Panc1 (cell line): Measurements from ENCODE around the gene TIE1. TPM values are rescaled to one million over a fixed set of nuclear protein-coding genes. Genes with fewer than 3 reads are reported as not detected.

Experiments used
- ATAC-seq: fragments of 200-7000 bp; cut with Tn5 transposase; 2 replicates; pipeline ENCODE4 v1.9.1; 2020; ENCODE audit warnings: mild to moderate bottlenecking, moderate library complexity
- BruUV-seq: library from RNA; stranded (reverse); fragments of 400-500 nt; replicated peaks from 2 replicates; lab custom pipeline; 2021; lab: Mats Ljungman, UMichigan
- CTCF ChIA-PET: fragments of 300-600 bp; sonication (Branson Sonifier 250); formaldehyde crosslinking; loops from one replicate; lab custom pipeline; 2022; ENCODE audit warnings: antibody characterized with exemption; lab: Charles Lee
- POLR2A ChIA-PET: fragments of 300-600 bp; sonication (Branson Sonifier 250); formaldehyde crosslinking; loops from one replicate; lab custom pipeline; 2022; ENCODE audit warnings: antibody characterized with exemption; lab: Charles Lee
- DNase-seq: peaks from one replicate; pipeline ENCODE4 v3.0.0-alpha.2; 2010; ENCODE audit warnings: low read depth, low spot score
- H3K27ac ChIP-seq: 2 replicates; pipeline ENCODE4 v1.5.1; 2011; ENCODE audit warnings: mild to moderate bottlenecking, low read length, inconsistent platforms
- H3K27me3 ChIP-seq: fragments of 200-500 bp; sonication (Bioruptor generic); 2 replicates; pipeline ENCODE4 v1.6.0; 2014; ENCODE audit warnings: low read length, inconsistent platforms; ENCODE audit not compliant: control insufficient read depth, insufficient read depth
- H3K36me3 ChIP-seq: fragments of 200-500 bp; sonication (Bioruptor generic); 2 replicates; pipeline ENCODE4 v1.5.1; 2014; ENCODE audit warnings: inconsistent platforms, mild to moderate bottlenecking, low read length, moderate library complexity; ENCODE audit not compliant: control insufficient read depth, insufficient read depth
- H3K4me1 ChIP-seq: 2 replicates; pipeline ENCODE4 v1.5.1; 2011; ENCODE audit warnings: inconsistent platforms, mild to moderate bottlenecking, low read length, moderate library complexity; ENCODE audit not compliant: control insufficient read depth, insufficient read depth
- H3K4me3 ChIP-seq, 2 experiments: 2 replicates each; pipeline ENCODE4 v1.5.1; 2011 to 2012; ENCODE audit warnings: low read depth in 2 of 2, low read length in 2 of 2, mild to moderate bottlenecking in 2 of 2, inconsistent platforms in 1 of 2, moderate library complexity in 1 of 2
- H3K9me3 ChIP-seq: fragments of 200-500 bp; sonication (Bioruptor generic); 2 replicates; pipeline ENCODE4 v1.5.1; 2014; ENCODE audit warnings: low read depth, mild to moderate bottlenecking, inconsistent platforms, low read length, moderate library complexity; ENCODE audit not compliant: control insufficient read depth, insufficient read depth
- POLR2AphosphoS5 ChIP-seq: IDR thresholded peaks from 2 replicates; pipeline ENCODE4 v1.6.1; 2012; ENCODE audit warnings: mild to moderate bottlenecking, low read depth, low read length, moderate library complexity
- SIN3A ChIP-seq: IDR thresholded peaks from 2 replicates; pipeline ENCODE4 v1.6.1; 2012; ENCODE audit warnings: low read depth, mild to moderate bottlenecking, low read length, moderate library complexity, borderline replicate concordance; ENCODE audit not compliant: insufficient read depth
- TCF7L2 ChIP-seq: IDR thresholded peaks from 2 replicates; pipeline ENCODE4 v1.6.1; 2011; ENCODE audit warnings: mild to moderate bottlenecking, low read depth, low read length, inconsistent platforms
- in situ Hi-C: cut with HindIII; loops from 2 replicates; pipeline ENCODE4 v1.10.0; 2016; ENCODE audit warnings: low sequenced_read_pairs, low pct_unique_long_range_greater_than_20kb
- intact Hi-C: fragments of 100-400 bp; cut with micrococcal nuclease; formaldehyde crosslinking; loops from one replicate; pipeline ENCODE4 v1.10.0; 2022; ENCODE audit not compliant: unreplicated experiment
- total RNA-seq: library from RNA; stranded (reverse); gene quantifications from one replicate; pipeline ENCODE4 v1.2.1, GENCODE V29; 2021; ENCODE audit not compliant: unreplicated experiment
- TF ChIP-seq, protein P1 (sequence below), 2 experiments: IDR thresholded peaks; 2 replicates each; pipeline ENCODE4 v1.6.1; 2011 to 2012; ENCODE audit warnings: low read depth in 2 of 2, control low read depth in 1 of 2, low read length in 1 of 2, mild to moderate bottlenecking in 1 of 2, moderate library complexity in 1 of 2; ENCODE audit not compliant: insufficient read depth in 1 of 2
- TF ChIP-seq, protein P2 (sequence below): fragments of 450-650 bp; IDR thresholded peaks from 2 replicates; pipeline ENCODE4 v1.5.1; 2017; ENCODE audit warnings: mild to moderate bottlenecking

Gene TIE1
- total RNA-seq, 1 experiment from 2014 or later, result 0.28 TPM

DNA sequence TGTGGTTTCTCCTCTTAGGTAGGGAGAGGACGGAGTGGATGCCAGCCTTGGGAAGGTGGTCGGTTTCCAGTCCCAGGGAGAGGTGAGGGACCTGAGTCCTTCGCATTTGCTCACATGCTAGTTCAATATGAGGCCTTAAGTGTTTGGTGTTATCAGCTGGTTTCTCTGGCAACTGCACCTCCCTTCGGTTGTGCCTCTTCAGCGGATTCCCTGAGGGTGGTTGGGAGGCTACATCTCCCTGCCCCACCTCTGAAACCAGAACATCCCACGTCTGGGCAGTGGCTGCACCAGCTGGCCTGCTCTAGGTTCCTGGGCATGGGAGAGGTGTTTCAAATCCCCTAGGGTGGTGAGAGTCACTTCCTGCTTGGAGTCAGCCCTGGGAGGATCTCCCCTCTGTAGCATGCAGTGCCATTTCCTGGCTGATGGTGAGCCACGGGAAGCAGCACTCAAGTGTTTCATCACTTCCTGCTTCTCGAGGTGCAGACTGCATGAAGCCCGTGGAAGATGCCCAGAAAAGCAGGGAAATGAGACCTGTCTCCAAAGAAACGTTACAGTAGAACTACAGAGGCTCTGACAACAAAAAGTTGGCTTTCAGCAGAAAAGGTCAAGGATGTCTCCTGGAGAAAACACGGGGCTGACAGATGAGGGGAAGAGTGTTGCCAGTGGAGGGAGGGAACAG lies 26.5 kb upstream of the TIE1 start:
- H3K27ac ChIP-seq, result no peak overlapping the region; the same call in 1 of the 2 replicates
- no peak overlapping the region for H3K4me3 ChIP-seq
- intact Hi-C loops (no loop called here), in situ Hi-C loops (no loop called here)
- ATAC-seq (no peak; the same call in 1 of the 2 replicates), DNase-seq (no peak)
- no peaks in the 10 kb centered on the region for H3K36me3 ChIP-seq
- no peaks in the 10 kb centered on the region for H3K27me3 ChIP-seq
- no peaks in the 10 kb centered on the region for H3K4me1 ChIP-seq
- CTCF ChIA-PET, result no interaction called here
- no TSS peak for BruUV-seq
- no peaks in the 10 kb centered on the region for H3K9me3 ChIP-seq
- TF ChIP-seq, protein P1, sequence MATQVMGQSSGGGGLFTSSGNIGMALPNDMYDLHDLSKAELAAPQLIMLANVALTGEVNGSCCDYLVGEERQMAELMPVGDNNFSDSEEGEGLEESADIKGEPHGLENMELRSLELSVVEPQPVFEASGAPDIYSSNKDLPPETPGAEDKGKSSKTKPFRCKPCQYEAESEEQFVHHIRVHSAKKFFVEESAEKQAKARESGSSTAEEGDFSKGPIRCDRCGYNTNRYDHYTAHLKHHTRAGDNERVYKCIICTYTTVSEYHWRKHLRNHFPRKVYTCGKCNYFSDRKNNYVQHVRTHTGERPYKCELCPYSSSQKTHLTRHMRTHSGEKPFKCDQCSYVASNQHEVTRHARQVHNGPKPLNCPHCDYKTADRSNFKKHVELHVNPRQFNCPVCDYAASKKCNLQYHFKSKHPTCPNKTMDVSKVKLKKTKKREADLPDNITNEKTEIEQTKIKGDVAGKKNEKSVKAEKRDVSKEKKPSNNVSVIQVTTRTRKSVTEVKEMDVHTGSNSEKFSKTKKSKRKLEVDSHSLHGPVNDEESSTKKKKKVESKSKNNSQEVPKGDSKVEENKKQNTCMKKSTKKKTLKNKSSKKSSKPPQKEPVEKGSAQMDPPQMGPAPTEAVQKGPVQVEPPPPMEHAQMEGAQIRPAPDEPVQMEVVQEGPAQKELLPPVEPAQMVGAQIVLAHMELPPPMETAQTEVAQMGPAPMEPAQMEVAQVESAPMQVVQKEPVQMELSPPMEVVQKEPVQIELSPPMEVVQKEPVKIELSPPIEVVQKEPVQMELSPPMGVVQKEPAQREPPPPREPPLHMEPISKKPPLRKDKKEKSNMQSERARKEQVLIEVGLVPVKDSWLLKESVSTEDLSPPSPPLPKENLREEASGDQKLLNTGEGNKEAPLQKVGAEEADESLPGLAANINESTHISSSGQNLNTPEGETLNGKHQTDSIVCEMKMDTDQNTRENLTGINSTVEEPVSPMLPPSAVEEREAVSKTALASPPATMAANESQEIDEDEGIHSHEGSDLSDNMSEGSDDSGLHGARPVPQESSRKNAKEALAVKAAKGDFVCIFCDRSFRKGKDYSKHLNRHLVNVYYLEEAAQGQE (IDR thresholded peaks at IDR 0.05; ENCODE audit: insufficient read depth in 1 of 2, low read depth in 2 of 2, low read length in 1 of 2), result no peak
- TF ChIP-seq, protein P2, sequence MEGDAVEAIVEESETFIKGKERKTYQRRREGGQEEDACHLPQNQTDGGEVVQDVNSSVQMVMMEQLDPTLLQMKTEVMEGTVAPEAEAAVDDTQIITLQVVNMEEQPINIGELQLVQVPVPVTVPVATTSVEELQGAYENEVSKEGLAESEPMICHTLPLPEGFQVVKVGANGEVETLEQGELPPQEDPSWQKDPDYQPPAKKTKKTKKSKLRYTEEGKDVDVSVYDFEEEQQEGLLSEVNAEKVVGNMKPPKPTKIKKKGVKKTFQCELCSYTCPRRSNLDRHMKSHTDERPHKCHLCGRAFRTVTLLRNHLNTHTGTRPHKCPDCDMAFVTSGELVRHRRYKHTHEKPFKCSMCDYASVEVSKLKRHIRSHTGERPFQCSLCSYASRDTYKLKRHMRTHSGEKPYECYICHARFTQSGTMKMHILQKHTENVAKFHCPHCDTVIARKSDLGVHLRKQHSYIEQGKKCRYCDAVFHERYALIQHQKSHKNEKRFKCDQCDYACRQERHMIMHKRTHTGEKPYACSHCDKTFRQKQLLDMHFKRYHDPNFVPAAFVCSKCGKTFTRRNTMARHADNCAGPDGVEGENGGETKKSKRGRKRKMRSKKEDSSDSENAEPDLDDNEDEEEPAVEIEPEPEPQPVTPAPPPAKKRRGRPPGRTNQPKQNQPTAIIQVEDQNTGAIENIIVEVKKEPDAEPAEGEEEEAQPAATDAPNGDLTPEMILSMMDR, result no peak
- TF ChIP-seq POLR2AphosphoS5 (no peak), SIN3A (no peak), TCF7L2 (no peak)
- POLR2A ChIA-PET, result no interaction called here

DNA sequence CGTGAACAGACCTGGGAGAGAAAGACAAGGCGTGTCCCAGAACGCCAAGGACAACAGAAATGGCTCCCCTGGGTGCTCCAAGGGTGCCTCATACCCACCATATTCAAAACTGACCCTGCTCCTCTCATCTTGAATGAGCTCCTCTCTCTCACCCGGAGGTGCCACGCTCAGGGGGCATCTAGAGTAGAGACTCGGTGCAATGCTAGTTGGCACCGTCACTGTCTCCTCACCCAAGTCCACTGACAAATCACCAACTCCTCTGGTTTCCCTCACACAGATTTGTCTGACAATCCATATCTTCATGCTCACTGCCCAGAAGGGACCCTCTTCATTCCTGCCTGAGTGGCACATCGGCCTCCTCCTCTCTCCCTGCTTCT lies 26.0 kb upstream of the TIE1 start:
- no peaks in the 10 kb centered on the region for H3K9me3 ChIP-seq
- TF ChIP-seq POLR2AphosphoS5, result no peak
- TF ChIP-seq, protein P1 (IDR thresholded peaks at IDR 0.05; ENCODE audit: insufficient read depth in 1 of 2, low read depth in 2 of 2, low read length in 1 of 2), result no peak
- TF ChIP-seq, protein P2, result no peak
- TF ChIP-seq SIN3A, result no peak
- TF ChIP-seq TCF7L2, result no peak
- intact Hi-C loops, result no loop called here
- in situ Hi-C loops, result no loop called here
- H3K27ac ChIP-seq, result no peak overlapping the region
- no TSS peak for BruUV-seq
- H3K36me3 ChIP-seq, result no peaks in the 10 kb centered on the region
- no peak overlapping the region for H3K4me3 ChIP-seq
- ChIA-PET CTCF (no interaction called here), POLR2A (no interaction called here)
- DNase-seq (no peak), ATAC-seq (no peak)
- H3K27me3 ChIP-seq, result no peaks in the 10 kb centered on the region
- no peaks in the 10 kb centered on the region for H3K4me1 ChIP-seq
